Cardiac fibroblast (primary cell): ENCODE data around the gene GFOD1.

Experiments
- DNase-seq, 2 donors: peaks; one replicate each; pipeline versions ENCODE4 v3.0.0 to v3.0.0-alpha.2; 2010; ENCODE audit warnings: low read depth in 2 of 2
- H3K4me3 ChIP-seq, 2 donors: replicated peaks in 1 of 2; 1 replicate in 1 of 2; 2 replicates in 1 of 2; pipeline ENCODE4 v1.5.1; 2011; ENCODE audit warnings: low read depth in 2 of 2, low read length in 2 of 2, mild to moderate bottlenecking in 2 of 2, moderate library complexity in 1 of 2
- TF ChIP-seq, protein P1 (sequence below): IDR thresholded peaks from one replicate; pipeline ENCODE4 v1.5.1; 2011; ENCODE audit warnings: low read depth, mild to moderate bottlenecking, low read length, inconsistent platforms

GFOD1 gene

DNA sequence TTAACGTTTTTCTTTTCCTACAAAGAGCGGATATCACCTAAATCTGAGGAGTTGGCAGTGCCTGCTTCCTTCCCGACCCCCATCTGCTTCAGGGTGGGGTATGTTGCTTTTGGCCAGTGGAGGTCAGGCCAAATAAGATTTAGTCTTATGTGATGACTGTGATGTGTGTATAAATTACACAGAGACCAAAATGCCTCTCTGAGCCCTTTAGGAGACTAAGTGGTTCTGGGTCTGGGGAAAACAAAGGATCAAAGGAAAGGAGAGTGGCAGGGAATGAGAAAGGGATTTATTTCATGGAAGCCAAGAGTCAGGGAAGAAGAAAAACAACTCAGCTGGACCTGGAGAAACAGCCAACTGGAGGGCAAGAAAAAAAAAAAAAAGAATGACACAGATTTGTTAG is 120.0 kb downstream of the GFOD1 start:
- no peak for DNase-seq
- no peak overlapping the region for H3K4me3 ChIP-seq

DNA sequence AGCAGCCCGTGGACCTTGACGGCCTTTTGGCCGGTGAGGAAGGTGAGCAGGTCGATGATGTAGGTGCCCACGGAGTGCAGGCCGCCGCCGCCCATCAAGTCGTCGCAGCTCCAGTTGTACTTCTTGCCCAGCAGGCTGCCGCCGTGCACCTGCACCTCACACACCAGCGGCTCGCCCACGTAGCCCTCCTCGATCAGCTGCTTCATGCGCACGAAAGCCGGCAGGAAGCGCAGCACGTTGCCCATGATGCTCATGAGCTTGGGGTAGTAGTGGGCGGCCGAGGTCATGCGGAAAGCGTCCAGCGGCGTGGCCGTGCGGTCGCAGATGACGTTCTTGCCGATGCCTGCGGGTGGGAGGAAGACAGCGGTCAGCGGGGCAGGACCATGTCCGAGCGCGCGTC is 122.1 kb downstream of the GFOD1 start:
- TF ChIP-seq, protein P1, sequence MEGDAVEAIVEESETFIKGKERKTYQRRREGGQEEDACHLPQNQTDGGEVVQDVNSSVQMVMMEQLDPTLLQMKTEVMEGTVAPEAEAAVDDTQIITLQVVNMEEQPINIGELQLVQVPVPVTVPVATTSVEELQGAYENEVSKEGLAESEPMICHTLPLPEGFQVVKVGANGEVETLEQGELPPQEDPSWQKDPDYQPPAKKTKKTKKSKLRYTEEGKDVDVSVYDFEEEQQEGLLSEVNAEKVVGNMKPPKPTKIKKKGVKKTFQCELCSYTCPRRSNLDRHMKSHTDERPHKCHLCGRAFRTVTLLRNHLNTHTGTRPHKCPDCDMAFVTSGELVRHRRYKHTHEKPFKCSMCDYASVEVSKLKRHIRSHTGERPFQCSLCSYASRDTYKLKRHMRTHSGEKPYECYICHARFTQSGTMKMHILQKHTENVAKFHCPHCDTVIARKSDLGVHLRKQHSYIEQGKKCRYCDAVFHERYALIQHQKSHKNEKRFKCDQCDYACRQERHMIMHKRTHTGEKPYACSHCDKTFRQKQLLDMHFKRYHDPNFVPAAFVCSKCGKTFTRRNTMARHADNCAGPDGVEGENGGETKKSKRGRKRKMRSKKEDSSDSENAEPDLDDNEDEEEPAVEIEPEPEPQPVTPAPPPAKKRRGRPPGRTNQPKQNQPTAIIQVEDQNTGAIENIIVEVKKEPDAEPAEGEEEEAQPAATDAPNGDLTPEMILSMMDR, result no peak
- no peak overlapping the region for H3K4me3 ChIP-seq
- DNase-seq, result no peak

More for the DNA sequence above, 120.0 kb downstream of the GFOD1 start:
- TF ChIP-seq, protein P1, result no peak

DNA sequence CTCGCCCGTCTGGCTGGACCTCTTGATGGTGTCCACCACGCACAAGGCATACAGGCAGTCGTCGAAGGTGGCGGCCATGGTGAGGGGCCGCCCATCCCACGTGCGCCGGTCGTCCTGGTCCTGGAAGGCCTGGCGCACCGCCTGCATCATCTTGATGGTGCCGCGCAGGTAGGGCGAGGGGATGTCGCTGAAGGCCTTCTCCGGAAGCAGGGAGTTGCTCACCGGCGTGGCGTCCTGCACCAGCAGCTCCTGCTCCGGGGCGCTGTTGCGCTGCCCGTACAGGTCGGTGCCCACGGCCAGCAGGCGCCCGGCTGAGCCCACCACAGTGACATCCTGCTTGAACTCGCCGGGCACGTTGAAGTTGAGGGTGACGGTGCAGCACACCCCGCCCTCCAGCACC is 122.6 kb downstream of the GFOD1 start:
- TF ChIP-seq, protein P1, result no peak
- no peak for DNase-seq
- no peak overlapping the region for H3K4me3 ChIP-seq

DNA sequence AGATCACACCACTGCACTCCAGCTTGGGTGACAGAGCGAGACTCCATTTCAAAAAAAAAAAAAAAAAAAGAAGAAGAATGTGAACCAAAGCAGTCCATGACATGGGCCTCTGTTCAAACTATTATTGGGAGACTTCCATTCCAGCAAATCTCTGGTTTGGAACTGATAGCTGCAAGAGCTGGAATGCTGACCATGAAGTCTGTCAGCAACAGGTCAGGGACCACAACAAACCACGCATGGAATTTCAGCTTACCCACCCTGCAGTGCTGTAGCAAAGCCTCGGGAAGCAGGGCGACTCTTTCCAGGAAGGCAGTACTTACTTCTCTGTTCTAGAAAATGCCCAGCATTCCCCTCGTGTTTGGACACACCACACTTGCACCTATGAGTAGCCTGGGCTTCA is 125.0 kb downstream of the GFOD1 start:
- TF ChIP-seq, protein P1, result no peak
- H3K4me3 ChIP-seq, result no peak overlapping the region
- peak in 1 of 2 donors; percentile 87 for DNase-seq

DNA sequence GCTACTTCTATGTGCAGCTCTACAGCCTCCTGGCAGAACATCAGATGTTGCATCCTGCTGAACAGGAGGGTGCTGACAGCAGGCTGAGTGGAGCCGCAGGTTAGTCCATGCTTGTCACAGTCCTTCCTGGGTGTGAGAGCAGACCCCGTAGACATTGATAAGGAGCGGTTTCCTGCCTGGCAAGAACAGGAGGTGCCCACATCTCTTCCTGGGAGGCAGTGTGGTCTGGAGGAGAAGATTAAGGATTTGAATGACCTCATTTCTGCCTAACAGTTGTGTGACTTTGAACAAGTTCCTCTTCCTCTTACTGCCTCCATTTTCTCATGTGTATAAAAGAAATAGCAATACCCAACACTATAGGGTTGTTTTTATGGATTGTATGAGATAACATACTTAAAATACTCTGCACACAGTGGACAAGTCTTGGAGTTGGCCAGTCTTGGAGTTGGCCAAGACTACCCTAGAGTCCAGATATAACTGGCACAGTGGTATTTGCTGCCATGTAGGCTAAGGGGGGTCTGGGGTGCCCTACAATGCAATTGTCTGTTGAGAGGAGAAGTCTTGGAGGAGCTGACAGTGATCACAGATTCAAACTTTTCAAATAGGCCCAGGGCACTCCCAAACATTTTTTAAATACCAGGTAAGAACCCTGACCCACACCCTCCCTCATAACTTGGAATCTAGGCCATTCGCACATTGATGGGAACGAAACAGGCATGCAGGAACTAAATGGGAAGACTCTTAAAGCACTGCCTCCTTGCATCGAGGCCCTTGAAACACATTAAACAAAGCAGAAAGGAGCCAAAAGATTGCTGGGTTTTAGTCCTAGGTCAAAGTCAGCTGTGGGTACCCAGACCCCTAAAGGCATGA is 126.5 kb downstream of the GFOD1 start:
- DNase-seq, result peak; percentile 23 to 79
- TF ChIP-seq, protein P1, result no peak
- H3K4me3 ChIP-seq, result no peak overlapping the region

DNA sequence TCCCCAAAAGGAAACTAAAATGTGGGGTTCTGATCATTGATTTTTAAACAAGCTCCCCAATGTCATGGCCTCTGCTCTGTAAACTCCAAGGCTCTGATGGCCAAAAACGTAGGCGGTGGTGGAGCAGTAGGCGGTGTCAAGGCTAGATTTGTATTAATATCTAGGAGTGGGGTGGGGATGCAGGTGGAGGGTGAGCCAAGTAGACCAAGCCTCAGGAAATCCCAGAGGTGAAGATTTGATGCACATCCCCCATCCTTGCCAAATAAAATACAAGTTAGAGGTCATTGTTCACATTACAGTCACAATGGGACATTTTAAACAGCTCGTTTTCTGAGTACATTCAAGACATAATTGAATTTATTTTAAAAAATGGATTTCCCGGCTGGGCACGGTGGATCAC is 128.1 kb downstream of the GFOD1 start:
- TF ChIP-seq, protein P1, result no peak
- no peak overlapping the region for H3K4me3 ChIP-seq
- DNase-seq, result no peak
